ENCODE data around the gene CYLD. TPM values are rescaled to one million over a fixed set of nuclear protein-coding genes. Genes with fewer than 3 reads are reported as not detected.

The CYLD gene
- total RNA-seq, 1 experiment from 2014 or later = 10.1 TPM

DNA sequence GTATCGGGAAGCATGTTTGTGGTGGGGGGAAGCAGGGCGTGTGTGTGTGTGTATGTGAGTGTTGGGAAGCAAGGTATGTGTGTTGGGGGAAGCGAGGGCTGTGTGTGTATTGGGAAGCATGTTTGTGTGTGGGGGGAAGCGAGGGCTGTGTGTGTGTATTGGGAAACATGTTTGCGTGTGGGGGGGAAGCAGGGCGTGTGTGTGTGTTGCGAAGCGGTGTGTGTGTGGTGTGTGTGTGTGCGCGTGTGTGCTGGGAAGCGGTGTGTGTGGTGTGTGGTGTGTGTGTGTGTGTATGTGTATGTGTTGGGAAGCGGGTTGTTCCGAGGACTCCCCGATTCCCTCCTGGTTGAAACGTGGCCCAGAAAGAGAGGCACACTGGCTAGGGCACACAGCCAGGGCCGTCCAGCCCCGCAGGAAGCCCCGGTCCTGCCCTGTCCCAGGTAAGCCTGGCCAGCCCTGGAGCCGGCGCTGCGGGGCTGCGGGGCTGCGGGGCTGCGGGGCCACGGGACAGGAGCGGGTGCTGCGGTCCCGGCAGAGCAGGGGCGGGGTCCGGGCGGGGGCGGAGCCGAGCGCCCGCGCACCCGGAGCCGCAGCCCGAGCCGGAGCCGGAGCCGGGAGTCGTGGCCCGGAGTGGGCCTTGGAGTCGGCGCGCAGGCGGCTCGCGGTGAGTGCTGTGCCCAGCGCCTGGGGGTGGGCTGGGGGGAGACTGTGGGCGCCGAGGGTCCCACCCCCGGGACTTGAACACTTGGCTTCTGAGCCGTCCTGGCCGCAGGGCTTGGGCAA is 48.7 kb upstream of the CYLD start, which contains the start of gene NOD2:
Gene NOD2 (plus strand): TSS at position 608 of the 783 bp plus-strand sequence. CDS start 5,890 bp downstream, outside the sequence.
- Histone ChIP-seq H3K27me3 (ENCODE audit: control insufficient read depth, insufficient read depth, low read length) (no peaks in the 10 kb centered on the region), H3K4me1 (ENCODE audit: control insufficient read depth, insufficient read depth, low read length) (no peaks in the 10 kb centered on the region), H3K27ac (ENCODE audit: low read length) (no peak within 1 kb of the TSS), H3K36me3 (ENCODE audit: control insufficient read depth, insufficient read depth, low read length) (no peaks in the 10 kb centered on the region), H3K4me3 (ENCODE audit: low read depth in 2 of 2, low read length in 2 of 2) (peak within 1 kb of the TSS; percentile 21 to 43), H3K9me3 (ENCODE audit: control insufficient read depth, insufficient read depth, low read depth, low read length) (no peaks in the 10 kb centered on the region)
- DNase-seq (ENCODE audit: low read depth, low spot score) (no peak), ATAC-seq (peak; percentile 79)
- intact Hi-C loops (cut with micrococcal nuclease; ENCODE audit: unreplicated experiment) (no loop called here), in situ Hi-C loops (cut with HindIII; ENCODE audit: low pct_unique_long_range_greater_than_20kb, low sequenced_read_pairs) (no loop called here)
- no peak for TF ChIP-seq SIN3A (IDR thresholded peaks at IDR 0.05; ENCODE audit: borderline replicate concordance, insufficient read depth, low read depth, low read length)
- no peak for TF ChIP-seq TCF7L2 (IDR thresholded peaks at IDR 0.05; ENCODE audit: low read depth, low read length)
- TF ChIP-seq POLR2AphosphoS5 (IDR thresholded peaks at IDR 0.05; ENCODE audit: low read depth, low read length) = no peak
- TF ChIP-seq, protein P1, sequence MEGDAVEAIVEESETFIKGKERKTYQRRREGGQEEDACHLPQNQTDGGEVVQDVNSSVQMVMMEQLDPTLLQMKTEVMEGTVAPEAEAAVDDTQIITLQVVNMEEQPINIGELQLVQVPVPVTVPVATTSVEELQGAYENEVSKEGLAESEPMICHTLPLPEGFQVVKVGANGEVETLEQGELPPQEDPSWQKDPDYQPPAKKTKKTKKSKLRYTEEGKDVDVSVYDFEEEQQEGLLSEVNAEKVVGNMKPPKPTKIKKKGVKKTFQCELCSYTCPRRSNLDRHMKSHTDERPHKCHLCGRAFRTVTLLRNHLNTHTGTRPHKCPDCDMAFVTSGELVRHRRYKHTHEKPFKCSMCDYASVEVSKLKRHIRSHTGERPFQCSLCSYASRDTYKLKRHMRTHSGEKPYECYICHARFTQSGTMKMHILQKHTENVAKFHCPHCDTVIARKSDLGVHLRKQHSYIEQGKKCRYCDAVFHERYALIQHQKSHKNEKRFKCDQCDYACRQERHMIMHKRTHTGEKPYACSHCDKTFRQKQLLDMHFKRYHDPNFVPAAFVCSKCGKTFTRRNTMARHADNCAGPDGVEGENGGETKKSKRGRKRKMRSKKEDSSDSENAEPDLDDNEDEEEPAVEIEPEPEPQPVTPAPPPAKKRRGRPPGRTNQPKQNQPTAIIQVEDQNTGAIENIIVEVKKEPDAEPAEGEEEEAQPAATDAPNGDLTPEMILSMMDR (IDR thresholded peaks at IDR 0.05) = no peak
- TF ChIP-seq, protein P2, sequence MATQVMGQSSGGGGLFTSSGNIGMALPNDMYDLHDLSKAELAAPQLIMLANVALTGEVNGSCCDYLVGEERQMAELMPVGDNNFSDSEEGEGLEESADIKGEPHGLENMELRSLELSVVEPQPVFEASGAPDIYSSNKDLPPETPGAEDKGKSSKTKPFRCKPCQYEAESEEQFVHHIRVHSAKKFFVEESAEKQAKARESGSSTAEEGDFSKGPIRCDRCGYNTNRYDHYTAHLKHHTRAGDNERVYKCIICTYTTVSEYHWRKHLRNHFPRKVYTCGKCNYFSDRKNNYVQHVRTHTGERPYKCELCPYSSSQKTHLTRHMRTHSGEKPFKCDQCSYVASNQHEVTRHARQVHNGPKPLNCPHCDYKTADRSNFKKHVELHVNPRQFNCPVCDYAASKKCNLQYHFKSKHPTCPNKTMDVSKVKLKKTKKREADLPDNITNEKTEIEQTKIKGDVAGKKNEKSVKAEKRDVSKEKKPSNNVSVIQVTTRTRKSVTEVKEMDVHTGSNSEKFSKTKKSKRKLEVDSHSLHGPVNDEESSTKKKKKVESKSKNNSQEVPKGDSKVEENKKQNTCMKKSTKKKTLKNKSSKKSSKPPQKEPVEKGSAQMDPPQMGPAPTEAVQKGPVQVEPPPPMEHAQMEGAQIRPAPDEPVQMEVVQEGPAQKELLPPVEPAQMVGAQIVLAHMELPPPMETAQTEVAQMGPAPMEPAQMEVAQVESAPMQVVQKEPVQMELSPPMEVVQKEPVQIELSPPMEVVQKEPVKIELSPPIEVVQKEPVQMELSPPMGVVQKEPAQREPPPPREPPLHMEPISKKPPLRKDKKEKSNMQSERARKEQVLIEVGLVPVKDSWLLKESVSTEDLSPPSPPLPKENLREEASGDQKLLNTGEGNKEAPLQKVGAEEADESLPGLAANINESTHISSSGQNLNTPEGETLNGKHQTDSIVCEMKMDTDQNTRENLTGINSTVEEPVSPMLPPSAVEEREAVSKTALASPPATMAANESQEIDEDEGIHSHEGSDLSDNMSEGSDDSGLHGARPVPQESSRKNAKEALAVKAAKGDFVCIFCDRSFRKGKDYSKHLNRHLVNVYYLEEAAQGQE (IDR thresholded peaks at IDR 0.05; ENCODE audit: insufficient read depth in 1 of 2, low read depth in 2 of 2, low read length in 1 of 2) = no peak
- POLR2A ChIA-PET = no interaction called here
- BruUV-seq (replicated peaks) = no TSS peak
- CTCF ChIA-PET = no interaction called here

DNA sequence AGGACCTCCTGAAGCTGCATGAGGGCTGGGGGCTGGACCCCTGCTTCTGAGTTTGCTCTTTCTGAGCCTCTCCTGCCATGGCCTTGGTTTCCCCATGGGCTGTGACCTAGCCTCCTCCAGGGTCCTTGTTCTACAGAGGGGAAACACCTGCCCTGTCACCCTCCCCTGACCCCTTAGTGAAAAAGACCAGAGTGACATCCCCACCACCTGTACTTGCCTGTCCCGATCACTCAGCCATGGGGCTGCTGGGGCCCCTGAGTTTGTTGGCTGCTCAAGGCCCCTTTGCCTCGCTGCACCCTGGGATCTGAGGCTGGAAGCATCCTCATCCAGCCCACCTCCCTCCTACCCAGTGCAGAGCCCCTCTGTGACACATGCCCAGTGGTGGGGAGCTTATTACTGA is 47.7 kb upstream of the CYLD start:
- no peak for DNase-seq (ENCODE audit: low read depth, low spot score)
- BruUV-seq (replicated peaks) = no TSS peak
- ChIA-PET POLR2A (no interaction called here), CTCF (no interaction called here)
- no peaks in the 10 kb centered on the region for H3K4me1 ChIP-seq (ENCODE audit: control insufficient read depth, insufficient read depth, low read length)
- in situ Hi-C loops (cut with HindIII; ENCODE audit: low pct_unique_long_range_greater_than_20kb, low sequenced_read_pairs) = no loop called here
- H3K9me3 ChIP-seq (ENCODE audit: control insufficient read depth, insufficient read depth, low read depth, low read length) = no peaks in the 10 kb centered on the region
- TF ChIP-seq, protein P2 (IDR thresholded peaks at IDR 0.05; ENCODE audit: insufficient read depth in 1 of 2, low read depth in 2 of 2, low read length in 1 of 2) = no peak
- TF ChIP-seq TCF7L2 (IDR thresholded peaks at IDR 0.05; ENCODE audit: low read depth, low read length) (no peak), SIN3A (IDR thresholded peaks at IDR 0.05; ENCODE audit: borderline replicate concordance, insufficient read depth, low read depth, low read length) (no peak), POLR2AphosphoS5 (IDR thresholded peaks at IDR 0.05; ENCODE audit: low read depth, low read length) (no peak)
- TF ChIP-seq, protein P1 (IDR thresholded peaks at IDR 0.05) = no peak
- H3K36me3 ChIP-seq (ENCODE audit: control insufficient read depth, insufficient read depth, low read length) = no peaks in the 10 kb centered on the region
- intact Hi-C loops (cut with micrococcal nuclease; ENCODE audit: unreplicated experiment) = no loop called here
- H3K27me3 ChIP-seq (ENCODE audit: control insufficient read depth, insufficient read depth, low read length) = no peaks in the 10 kb centered on the region
- no peak overlapping the region for H3K4me3 ChIP-seq (ENCODE audit: low read depth in 2 of 2, low read length in 2 of 2)
- no peak for ATAC-seq
- H3K27ac ChIP-seq (ENCODE audit: low read length) = no peak overlapping the region

Data from Panc1 (cell line).